GM19023 (cell line): ENCODE results near the gene CGB2.
"Not testable (repeated sequence)": the region's sequence is repeated elsewhere in the genome, so short reads cannot be mapped to it uniquely, and the experiment has no call there.

Source experiments
- ATAC-seq: cut with Tn5 transposase; IDR thresholded peaks from one replicate; pipeline ENCODE4 v1.9.1; 2021; ENCODE audit warnings: mild to moderate bottlenecking, moderate library complexity; ENCODE audit not compliant: unreplicated experiment

CGB2 gene

GRCh38 chr19:49031642-49032301 lies at the start of gene CGB2:
CGB2 (plus strand) TSS chr19:49031890; CDS start chr19:49032096, 206 bp downstream.
- not testable (repeated sequence) for ATAC-seq

DNA sequence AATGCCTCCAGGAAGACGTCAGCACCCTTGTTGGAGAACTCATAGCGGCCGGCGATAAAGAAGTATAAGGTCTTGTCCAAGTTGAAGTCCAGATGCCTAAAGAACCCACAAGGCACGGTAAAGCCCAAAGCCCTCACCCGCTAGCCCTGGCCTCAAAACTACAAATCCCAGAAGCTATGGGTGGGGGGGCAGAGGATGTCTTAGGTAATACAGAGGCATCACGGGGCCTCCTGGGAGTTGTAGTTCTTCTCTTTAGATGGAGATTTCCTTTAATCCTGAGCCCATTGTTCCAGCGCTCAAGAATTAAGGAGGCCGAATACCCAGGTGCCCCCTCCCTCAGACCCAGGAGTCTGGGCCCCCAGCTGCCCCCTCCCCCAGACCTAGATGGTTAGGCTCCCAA lies 49.4 kb upstream of the CGB2 start:
- no peak for ATAC-seq

DNA sequence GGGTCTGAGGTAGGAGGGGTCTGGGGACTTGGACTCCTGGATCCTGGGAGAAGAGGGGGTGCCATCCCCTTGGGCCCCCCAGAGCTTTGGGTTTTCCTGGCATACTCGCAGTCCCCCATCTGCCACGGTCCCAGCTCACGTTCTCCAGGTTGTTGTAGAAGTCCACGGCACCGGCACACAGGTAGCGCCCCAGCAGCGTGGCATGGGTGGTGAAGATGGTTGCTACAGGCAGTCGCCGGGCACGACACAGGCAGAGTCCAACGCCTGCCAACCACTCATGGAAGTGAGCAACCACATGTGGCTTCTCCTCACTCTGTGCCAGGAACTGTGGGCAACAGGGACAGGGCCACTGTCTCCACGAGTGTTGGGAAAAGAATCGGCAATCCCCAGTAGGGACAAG lies 46.0 kb upstream of the CGB2 start:
- no peak for ATAC-seq

GRCh38 chr19:48986211-48986610 lies 45.5 kb upstream of the CGB2 start:
- ATAC-seq = no peak

DNA sequence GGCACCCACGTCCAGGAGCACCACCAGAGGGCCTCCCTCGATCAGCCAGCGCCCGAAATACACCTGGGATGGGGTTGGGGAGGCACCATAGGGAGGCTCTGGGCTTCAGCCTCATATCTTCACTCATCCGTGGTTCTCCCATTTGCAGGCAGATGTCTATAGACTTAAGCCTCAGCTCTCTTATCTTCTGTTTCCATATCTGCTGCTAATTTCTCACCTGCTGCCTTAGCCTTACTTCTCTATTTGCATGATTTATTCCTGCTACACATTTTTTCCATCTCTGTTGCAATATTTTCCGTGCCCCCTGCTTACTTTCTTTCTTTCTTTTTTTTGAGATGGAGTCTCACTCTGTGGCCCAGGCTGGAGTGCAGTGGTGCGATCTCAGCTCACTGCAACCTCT lies 44.4 kb upstream of the CGB2 start:
- ATAC-seq = no peak

DNA sequence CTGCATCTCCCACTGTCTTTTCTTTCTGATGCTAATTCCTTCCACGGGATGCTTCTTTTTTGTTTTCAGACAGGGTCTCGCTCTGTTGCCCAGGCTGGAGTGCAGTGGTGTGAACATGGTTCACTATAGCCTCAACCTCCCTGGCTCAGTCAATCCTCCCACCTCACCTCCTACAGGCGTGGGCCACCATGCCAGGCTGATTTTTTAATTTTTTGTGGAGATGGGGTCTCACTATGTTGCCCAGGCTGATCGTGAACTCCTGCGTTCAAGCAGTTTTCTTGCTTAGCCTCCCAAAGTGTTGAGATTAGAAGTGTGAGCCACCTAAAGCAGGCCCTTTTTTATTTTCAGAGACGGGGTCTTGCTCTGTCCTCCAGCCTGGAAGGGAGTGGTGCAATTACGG lies 43.4 kb upstream of the CGB2 start:
- no peak for ATAC-seq

- ATAC-seq = no peak
Observed at GRCh38 chr19:48988860-48989259, 42.8 kb upstream of the CGB2 start.

- no peak for ATAC-seq
Observed at GRCh38 chr19:48989701-48990291, 41.9 kb upstream of the CGB2 start.

DNA sequence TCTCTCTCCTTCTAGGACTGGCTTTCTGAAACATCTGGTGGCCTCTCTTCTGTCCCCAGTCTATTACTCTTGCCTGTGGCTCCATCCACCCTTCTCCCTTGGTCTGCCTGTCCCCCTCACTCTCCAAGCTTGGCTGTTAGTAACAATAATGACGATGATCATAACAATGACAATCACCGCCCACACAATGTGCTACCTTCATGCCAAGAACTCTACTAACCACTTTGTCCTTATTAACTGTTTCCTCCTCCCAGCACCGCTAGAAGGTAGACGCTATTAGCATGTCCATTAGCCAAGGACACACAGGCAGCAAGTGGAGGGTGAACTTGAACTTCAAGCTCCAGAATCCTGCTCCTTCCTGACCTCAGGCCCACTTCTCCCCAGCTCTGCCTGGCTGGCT lies 41.3 kb upstream of the CGB2 start:
- no peak for ATAC-seq

DNA sequence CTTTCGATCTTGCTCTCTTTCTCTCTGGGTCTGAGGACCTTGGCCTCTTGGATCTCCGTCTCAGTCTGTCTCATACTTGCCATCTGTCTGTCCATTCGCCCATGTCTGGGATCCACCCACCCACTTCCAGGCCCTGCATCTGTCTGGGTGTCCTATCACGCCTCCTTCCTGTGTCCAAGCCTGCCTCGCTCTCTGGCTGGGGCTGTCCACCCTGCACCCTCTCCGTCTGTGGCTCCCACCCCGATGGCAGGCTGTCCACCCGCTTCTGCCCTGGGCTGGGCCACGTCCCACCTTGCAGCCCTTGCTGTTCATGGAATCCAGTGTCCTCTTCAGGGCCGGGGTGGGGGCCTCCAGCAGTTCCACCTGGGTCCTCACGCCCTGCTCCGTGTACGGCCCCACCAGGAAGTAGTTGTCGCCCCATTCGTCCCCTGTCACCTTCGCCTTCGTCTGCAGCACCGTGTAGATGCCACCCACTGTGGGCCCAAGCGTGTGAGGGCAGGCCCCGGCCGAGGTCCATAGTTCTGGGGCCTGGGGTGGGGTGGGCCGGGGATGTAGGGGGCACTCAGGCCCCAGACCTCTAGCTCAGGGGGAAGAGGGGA lies 40.6 kb upstream of the CGB2 start:
- no peak for ATAC-seq

DNA sequence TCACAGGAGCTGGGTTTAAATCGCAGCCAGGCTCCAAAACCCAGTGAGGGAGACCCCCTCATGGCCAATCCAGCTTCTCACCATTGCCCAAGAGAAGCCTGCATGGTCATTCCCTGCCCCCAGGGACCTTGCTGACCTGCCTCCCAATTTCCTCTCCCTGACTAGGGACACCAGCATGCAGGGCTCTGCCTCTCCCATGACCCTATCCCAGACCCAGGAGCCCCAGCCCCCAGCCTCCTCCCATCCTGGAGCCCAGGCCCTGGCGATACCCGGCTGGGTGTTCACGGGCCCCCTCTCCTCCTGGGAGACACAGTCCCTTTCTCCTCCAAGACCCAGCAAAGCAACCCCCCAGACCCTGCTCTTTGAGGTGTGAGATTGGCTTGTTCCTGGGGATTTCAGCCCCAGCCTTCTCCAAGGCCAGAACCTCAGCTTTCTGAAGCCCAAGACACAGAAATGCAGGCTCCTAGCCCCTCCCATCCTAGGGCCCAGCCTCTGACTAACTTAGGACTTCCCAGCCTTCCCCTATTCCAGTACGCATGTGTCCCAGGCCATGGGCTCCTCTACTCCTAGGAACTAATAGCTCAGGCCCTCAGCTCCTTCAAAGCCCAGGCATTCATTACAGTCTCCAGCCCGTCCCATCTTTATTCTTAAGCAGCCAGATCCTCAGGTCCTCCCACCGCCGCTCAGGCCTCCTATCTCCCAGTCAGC lies 39.7 kb upstream of the CGB2 start:
- ATAC-seq = no peak

DNA sequence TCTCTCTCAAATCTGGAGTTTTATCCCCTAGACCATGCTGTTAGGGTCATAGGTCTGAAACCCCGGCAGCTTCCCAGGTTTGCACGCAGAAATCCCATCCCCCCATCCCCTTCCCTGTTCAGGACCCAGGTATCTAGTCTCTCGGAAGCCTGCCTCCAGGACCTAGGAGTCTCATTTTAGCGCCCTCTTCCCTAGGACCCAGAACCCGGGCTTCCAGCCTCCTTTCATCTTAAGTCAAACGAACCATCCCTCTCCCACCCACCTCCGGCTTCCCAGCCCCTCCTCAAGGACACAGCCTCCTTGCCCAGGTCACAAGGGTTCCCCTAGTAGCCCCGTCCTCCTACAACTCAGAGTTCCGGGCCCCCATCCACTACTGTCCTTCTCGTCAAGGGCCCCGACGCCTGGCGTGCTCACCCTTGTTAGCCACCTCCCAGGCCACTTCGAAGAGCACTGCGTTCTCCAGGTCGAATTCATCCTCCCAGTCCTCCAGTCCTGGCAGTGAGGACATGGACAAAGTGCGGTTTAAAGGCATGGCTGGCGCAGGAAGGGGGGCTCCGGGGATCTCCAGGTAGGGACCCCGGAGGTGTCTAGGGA lies 39.0 kb upstream of the CGB2 start:
- no peak for ATAC-seq

GRCh38 chr19:48993175-48994034 lies 38.3 kb upstream of the CGB2 start, which contains the start of the genes GYS1 and RUVBL2:
GYS1 (minus strand) TSS chr19:48993309; CDS start chr19:48993112, 197 bp downstream.
RUVBL2 (plus strand) TSS chr19:48993887; CDS start chr19:48993912, 25 bp downstream.
- peak; percentile 89 for ATAC-seq

DNA sequence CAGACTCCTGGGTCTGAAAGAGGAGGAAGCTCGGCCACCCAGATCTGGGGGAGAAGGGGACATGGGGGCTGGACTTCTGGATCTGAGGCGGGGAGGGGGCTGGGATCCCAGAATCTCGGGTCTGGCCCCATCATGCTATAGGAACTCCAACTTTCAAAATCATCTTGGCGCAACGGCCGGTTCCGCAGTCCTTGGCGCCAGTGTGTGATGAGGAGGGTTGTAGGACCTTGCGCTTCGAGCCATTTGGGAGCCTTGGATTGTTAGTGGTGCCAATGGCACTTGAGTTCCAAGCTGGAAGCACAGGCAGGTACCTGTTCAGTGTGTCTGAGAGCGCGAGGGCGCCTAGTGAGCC lies 37.7 kb upstream of the CGB2 start:
- ATAC-seq = no peak

DNA sequence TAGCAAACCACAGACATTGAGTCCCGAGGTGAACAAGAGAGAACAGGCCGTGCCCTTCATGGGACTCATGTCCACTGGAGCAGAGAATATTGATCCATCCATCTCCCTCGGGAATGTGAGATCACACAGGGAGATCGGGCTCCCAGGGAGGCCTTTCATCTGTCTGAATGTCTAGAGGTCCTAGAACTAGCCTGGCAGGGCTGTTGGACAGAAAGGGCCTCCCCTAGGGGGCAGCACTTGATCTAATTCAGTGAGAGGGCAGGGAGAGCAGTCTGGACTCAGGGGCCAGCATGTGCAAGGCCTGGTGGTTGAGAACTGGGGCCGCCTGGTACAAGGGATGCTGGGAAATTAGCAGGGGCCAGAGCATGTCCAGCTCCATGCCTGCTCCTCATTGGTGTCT lies 33.7 kb upstream of the CGB2 start:
- no peak for ATAC-seq

- ATAC-seq = no peak
Observed at GRCh38 chr19:48999481-49000325, 32.0 kb upstream of the CGB2 start.

GRCh38 chr19:49004133-49004532 lies 27.6 kb upstream of the CGB2 start:
- no peak for ATAC-seq

GRCh38 chr19:49004964-49005614 lies 26.6 kb upstream of the CGB2 start:
- ATAC-seq = no peak

- ATAC-seq = no peak
Observed at GRCh38 chr19:49006905-49007304, 24.8 kb upstream of the CGB2 start.
